ENCODE measurements around the gene LONP2.
"Not testable (repeated sequence)": the region's sequence is repeated elsewhere in the genome, so short reads cannot be mapped to it uniquely, and the experiment has no call there.

The LONP2 gene

DNA sequence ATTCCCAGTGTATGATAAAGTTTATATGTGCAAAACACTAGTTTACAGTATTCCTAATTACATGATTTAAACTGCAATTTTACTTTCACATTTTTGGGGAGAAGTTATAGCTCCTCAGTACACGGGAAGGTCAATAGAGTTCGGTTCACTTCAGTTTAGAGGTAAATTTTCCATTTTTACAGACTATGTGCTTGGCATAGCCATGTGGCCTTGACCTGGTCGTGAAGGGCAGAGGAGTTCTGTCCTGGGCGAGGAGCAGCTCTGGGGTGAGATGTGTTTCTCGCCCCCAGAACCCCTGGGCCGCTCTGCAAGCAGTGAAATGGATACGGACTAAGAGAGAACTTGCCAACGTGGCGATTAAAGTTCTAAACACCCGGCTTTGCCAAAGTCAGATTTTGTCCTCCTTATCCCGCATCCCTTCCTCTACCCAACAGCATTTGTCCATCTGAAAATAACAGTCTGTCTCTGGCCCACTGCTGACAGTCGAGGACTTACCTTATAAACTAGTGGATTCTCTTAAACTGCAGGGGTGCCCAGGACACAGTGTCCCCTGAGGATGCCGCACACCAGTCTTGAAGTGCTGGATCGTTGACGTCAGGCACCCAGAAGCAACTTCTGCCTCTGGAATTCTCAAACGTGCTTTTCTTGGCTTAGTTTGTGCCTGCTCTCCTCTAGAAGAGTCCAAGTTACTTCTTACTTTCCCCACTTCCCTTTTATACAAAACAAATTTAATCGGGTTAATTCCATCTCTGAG, 142.6 kb downstream of the LONP2 start:
- Histone ChIP-seq H2AFZ (ENCODE audit: low read depth, low read length) (no peak overlapping the region), H3K36me3 (ENCODE audit: insufficient read depth, low read length) (no peaks in the 10 kb centered on the region), H3K4me3 (ENCODE audit: low read length) (no peak overlapping the region), H3K27me3 (ENCODE audit: insufficient read depth, low read length) (no peaks in the 10 kb centered on the region), H3K9me3 (ENCODE audit: low read length) (no peaks in the 10 kb centered on the region), H3K4me1 (ENCODE audit: insufficient read depth, low read length) (peaks cover 6% of the 10 kb centered on the region)

DNA sequence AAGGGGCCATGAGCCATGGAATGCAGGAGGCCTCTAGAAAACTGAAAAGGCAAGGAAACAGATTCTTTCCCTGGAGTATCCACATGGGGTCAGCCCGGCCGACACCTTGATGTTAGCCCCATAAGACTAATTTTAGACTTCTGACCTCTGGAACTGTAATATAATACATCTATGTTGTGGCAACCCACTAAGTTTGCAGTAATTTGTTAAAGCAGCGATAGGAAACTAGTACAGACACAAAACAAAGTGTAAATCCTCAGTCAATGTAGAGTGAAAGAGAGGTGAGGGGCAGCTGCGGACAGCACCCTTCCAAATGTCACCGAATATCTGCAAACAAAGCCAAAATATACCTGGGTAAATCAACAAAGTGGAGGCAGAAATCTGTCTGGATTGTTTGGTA, 148.3 kb downstream of the LONP2 start:
- no peaks in the 10 kb centered on the region for H3K4me1 ChIP-seq (ENCODE audit: insufficient read depth, low read length)
- H3K27me3 ChIP-seq (ENCODE audit: insufficient read depth, low read length) = no peaks in the 10 kb centered on the region
- H2AFZ ChIP-seq (ENCODE audit: low read depth, low read length) = no peak overlapping the region
- H3K9me3 ChIP-seq (ENCODE audit: low read length) = no peaks in the 10 kb centered on the region
- no peak overlapping the region for H3K4me3 ChIP-seq (ENCODE audit: low read length)
- no peaks in the 10 kb centered on the region for H3K36me3 ChIP-seq (ENCODE audit: insufficient read depth, low read length)

DNA sequence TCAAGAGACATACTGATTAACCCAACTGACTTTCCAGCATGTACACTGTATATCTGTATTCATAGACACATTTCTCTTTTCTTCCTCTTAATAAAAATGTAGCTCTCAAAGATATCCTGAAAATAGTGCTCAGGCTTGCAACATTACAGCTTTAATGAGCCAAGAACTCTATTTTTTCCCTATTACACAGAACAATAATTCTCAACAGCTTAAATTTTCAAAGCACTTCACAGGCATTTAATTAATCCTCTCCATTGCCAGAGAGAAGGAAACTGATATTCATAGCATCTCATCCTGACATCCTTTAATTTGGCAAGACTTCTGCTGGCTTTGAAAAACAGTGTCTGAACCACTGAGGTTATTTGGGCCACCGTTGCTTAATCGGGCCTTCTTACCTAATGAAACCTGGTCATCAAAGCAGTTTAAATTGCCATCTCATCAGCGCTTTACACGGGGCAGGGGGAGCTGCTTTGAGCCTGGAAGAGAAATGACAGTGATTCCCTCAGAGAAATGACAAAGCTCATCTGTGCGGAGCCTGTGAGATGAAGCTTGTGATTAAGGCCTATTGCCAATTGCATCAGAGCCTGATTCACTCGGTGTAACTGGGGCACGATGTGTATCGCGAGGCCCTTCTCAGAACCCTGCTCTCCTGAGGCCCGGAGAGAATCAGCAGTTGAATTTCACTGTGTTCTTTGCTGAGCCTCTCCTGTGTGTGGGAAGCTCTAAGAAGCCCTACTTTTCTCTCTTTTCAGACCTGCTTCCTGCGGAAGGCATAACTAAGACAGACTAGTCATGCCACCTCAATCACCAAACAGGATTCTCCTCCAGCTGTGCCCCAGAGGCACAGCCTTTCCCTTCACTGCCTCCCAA, 149.6 kb downstream of the LONP2 start:
- Histone ChIP-seq H3K4me1 (ENCODE audit: insufficient read depth, low read length) (no peaks in the 10 kb centered on the region), H3K27me3 (ENCODE audit: insufficient read depth, low read length) (no peaks in the 10 kb centered on the region), H3K4me3 (ENCODE audit: low read length) (no peak overlapping the region), H3K36me3 (ENCODE audit: insufficient read depth, low read length) (no peaks in the 10 kb centered on the region), H2AFZ (ENCODE audit: low read depth, low read length) (no peak overlapping the region), H3K9me3 (ENCODE audit: low read length) (no peaks in the 10 kb centered on the region)

DNA sequence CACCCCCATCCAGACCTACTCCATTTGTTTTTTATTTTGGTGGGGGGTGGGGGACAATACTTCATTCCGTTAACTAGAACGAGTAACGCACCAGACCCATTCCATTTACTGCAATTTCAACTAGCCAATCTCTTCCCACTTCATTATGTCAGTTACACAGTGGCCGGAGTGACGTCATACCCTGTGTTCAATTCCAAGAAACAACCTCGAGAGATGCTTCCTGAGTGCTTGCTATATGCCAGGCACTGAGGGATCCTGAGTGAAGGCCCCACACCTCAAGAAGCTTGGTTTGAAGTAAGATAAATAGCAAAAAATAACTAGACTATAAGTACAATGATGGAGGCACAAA, 150.2 kb downstream of the LONP2 start:
- Histone ChIP-seq H3K36me3 (ENCODE audit: insufficient read depth, low read length) (no peaks in the 10 kb centered on the region), H3K4me3 (ENCODE audit: low read length) (no peak overlapping the region), H2AFZ (ENCODE audit: low read depth, low read length) (no peak overlapping the region), H3K27me3 (ENCODE audit: insufficient read depth, low read length) (no peaks in the 10 kb centered on the region), H3K4me1 (ENCODE audit: insufficient read depth, low read length) (no peaks in the 10 kb centered on the region), H3K9me3 (ENCODE audit: low read length) (no peaks in the 10 kb centered on the region)

DNA sequence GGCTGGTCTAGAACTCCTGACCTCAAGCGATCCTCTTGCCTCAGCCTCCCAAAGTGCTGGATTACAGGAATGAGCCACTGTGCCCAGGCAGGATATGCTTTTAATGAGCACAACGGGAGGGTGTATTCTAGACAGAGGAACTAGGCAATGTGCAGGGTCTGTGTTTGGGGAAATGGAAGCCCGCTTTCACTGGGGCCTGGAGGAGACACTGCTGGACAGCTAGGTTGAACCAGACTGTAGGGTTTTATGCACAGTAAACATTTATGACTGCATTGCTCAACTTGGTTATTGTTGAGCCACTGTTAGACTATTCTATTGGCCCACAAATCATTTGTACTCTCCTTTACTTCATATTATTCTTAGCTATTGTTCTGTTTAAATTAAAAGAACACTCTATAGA, 151.3 kb downstream of the LONP2 start:
- Histone ChIP-seq H3K4me3 (ENCODE audit: low read length) (no peak overlapping the region), H3K4me1 (ENCODE audit: insufficient read depth, low read length) (no peaks in the 10 kb centered on the region), H3K27me3 (ENCODE audit: insufficient read depth, low read length) (no peaks in the 10 kb centered on the region), H3K9me3 (ENCODE audit: low read length) (no peaks in the 10 kb centered on the region), H3K36me3 (ENCODE audit: insufficient read depth, low read length) (no peaks in the 10 kb centered on the region), H2AFZ (ENCODE audit: low read depth, low read length) (no peak overlapping the region)

DNA sequence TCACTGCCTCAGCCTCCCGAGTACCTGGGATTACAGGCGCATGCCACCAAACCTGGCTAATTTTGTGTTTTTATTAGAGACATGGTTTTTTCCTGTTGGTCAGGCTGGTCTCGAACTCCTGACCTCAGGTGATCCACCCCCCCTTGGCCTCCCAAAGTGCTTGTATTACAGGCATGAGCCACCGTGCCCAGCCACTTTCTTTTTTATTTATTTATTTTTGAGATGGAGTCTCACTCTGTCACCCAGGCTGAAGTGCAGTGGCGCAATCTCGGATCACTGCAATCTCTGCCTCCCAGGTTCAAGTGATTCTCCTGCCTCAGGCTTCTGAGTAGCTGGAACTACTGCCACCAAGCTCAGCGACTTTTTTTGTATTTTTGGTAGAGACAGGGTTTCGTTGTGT, 158.4 kb downstream of the LONP2 start:
- not testable (repeated sequence) for H3K4me3 ChIP-seq (ENCODE audit: low read length); H3K27me3 ChIP-seq (ENCODE audit: insufficient read depth, low read length); H3K36me3 ChIP-seq (ENCODE audit: insufficient read depth, low read length); H2AFZ ChIP-seq (ENCODE audit: low read depth, low read length); H3K9me3 ChIP-seq (ENCODE audit: low read length); H3K4me1 ChIP-seq (ENCODE audit: insufficient read depth, low read length)

DNA sequence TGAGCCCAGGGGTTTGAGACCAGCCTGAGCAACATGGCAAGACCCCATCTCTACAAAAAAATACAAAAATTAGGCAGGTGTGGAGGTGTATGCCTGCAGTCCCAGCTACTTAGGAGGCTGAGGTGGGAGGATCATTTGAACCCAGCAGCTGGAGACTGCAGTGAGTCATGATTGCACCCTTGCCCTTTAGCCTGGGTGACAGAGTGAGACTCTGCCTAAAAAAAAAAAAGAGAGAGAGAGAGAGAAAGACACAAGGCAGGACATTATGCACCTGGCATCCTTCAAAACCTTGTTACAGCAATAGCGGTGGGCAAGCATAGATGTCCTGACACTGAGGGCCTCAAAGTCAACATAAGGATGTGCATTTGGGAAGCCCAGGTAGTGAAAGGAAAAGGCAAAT, 161.1 kb downstream of the LONP2 start:
- Histone ChIP-seq H3K36me3 (ENCODE audit: insufficient read depth, low read length) (no peaks in the 10 kb centered on the region), H3K9me3 (ENCODE audit: low read length) (no peaks in the 10 kb centered on the region), H3K4me1 (ENCODE audit: insufficient read depth, low read length) (no peaks in the 10 kb centered on the region), H2AFZ (ENCODE audit: low read depth, low read length) (no peak overlapping the region), H3K27me3 (ENCODE audit: insufficient read depth, low read length) (no peaks in the 10 kb centered on the region), H3K4me3 (ENCODE audit: low read length) (no peak overlapping the region)

DNA sequence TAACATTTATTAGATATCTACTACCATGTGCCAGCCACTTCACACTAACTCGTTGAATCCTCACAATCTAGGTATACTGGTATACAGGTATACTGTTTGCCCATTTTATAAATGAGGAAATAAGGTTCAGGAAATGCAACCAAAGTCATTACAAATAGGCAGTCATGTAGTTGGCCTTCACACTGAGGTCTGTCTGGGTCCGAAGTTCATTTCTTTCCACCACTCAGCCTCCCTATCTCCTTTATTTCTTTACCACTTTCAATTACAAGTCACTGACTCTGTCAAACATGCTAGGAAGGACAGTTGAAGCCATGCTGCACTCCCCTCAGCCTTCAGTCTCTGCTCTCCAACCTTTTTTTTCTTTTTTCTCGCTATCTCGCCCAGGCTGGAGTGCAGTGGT, 161.8 kb downstream of the LONP2 start:
- no peaks in the 10 kb centered on the region for H3K9me3 ChIP-seq (ENCODE audit: low read length)
- H3K36me3 ChIP-seq (ENCODE audit: insufficient read depth, low read length) = no peaks in the 10 kb centered on the region
- no peaks in the 10 kb centered on the region for H3K27me3 ChIP-seq (ENCODE audit: insufficient read depth, low read length)
- no peaks in the 10 kb centered on the region for H3K4me1 ChIP-seq (ENCODE audit: insufficient read depth, low read length)
- H3K4me3 ChIP-seq (ENCODE audit: low read length) = no peak overlapping the region
- H2AFZ ChIP-seq (ENCODE audit: low read depth, low read length) = no peak overlapping the region

Data from neuron (in vitro differentiated cells).